Activated T-cell treated with anti-CD3 and anti-CD28 coated beads, Interleukin-2, amount 50 U/mL, for 4 hours (primary cell): ENCODE data around the gene CCNB3. TPM values are rescaled to one million over a fixed set of nuclear protein-coding genes. Genes with fewer than 3 reads are reported as not detected.
"Not testable (repeated sequence)": the region's sequence is repeated elsewhere in the genome, so short reads cannot be mapped to it uniquely, and the experiment has no call there.

Experiments used
- ATAC-seq, 2 donors: fragments of 200-7000 bp; cut with Tn5 transposase; one replicate each; pipeline ENCODE4 v1.10.0; 2021
- DNase-seq: peaks from one replicate; pipeline ENCODE4 v3.0.0-alpha.2; 2020
- H3K27me3 Mint-ChIP-seq: one replicate; pipeline ENCODE4 v1.8.0; 2021; ENCODE audit warnings: low read depth, mixed read lengths
- H3K36me3 Mint-ChIP-seq: one replicate; pipeline ENCODE4 v1.8.0; 2022; ENCODE audit warnings: mixed read lengths; ENCODE audit not compliant: insufficient read depth
- H3K4me1 Mint-ChIP-seq: one replicate; pipeline ENCODE4 v1.8.0; 2021; ENCODE audit warnings: low read depth, mixed read lengths
- H3K4me3 Mint-ChIP-seq: one replicate; pipeline ENCODE4 v1.8.0; 2021; ENCODE audit warnings: mild to moderate bottlenecking, moderate library complexity, mixed read lengths
- H3K9me3 Mint-ChIP-seq: one replicate; pipeline ENCODE4 v1.8.0; 2021; ENCODE audit warnings: mixed read lengths
- total RNA-seq, 3 donors: library from RNA; stranded (reverse); gene quantifications; one replicate each; pipeline ENCODE4 v1.2.1, GENCODE V29; 2021

CCNB3 gene
- total RNA-seq, 3 donors from 2014 or later: 0.24 to 0.49 (median 0.33) TPM

DNA sequence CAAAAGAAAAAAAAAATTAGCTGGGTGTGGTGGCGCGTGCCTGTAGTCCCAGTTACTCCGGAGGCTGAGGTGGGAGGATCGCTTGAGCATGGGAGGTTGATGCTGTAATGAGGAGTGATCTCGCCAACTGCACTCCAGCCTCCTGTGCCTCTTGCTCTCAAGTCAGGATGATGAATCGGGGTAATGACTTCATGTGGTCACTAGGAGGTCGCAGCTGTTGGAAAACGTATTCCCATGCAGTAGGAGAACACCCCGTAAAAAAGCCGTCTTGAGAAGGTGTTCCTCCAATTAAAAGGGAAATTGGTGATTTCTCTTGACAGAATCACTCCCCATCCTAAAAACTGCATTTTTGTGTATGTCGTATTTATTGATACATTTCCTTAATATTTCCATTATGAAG is 2.2 kb downstream of the CCNB3 start:
- Mint-ChIP-seq H3K9me3 (no peaks in the 10 kb centered on the region), H3K4me3 (no peak overlapping the region), H3K27me3 (no peaks in the 10 kb centered on the region), H3K4me1 (peaks cover 10% of the 10 kb centered on the region), H3K36me3 (no peaks in the 10 kb centered on the region)
- DNase-seq (no peak), ATAC-seq (no peak)

DNA sequence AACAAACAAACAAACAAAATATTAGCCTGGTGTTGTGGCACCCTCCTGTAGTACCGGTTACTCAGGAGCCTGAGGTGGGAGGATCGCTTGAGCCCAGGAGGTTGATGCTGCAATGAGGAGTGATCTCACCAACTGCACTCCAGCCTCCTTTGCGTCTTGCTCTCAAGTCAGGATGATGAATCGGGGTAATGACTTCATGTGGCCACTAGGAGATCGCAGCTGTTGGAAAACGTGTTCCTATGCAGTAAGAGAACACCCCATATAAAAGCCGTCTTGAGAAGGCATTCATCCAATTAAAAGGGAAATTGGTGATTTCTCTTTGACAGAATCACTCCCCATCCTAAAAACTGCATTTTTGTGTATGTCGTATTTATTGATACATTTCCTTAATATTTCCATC is 6.9 kb downstream of the CCNB3 start:
- no peaks in the 10 kb centered on the region for H3K4me1 Mint-ChIP-seq
- H3K27me3 Mint-ChIP-seq: no peaks in the 10 kb centered on the region
- H3K4me3 Mint-ChIP-seq: no peak overlapping the region
- no peaks in the 10 kb centered on the region for H3K36me3 Mint-ChIP-seq
- H3K9me3 Mint-ChIP-seq: no peaks in the 10 kb centered on the region
- DNase-seq (no peak), ATAC-seq (no peak)

DNA sequence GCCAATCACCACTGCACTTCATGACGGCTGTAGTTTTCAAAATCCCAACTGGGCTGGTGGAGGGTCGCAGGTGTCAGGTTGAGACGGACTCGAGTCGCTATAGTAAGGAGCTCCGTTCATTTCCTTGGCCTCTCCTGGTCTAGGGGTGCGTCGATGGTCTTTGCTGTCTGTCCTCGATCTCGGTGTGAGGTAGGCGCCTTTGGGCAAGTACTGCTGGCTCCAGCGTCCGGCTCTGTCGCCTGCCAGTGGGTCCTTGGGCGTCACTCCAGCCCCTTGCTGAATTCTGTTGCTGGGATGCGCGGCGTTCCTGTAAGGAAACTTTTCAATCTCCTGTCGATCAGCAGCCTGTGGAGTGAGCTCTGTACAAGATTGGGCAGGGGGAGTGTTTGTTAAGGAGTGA is 76.7 kb downstream of the CCNB3 start:
- Mint-ChIP-seq H3K4me1 (no peaks in the 10 kb centered on the region), H3K9me3 (no peaks in the 10 kb centered on the region), H3K36me3 (no peaks in the 10 kb centered on the region), H3K4me3 (no peak overlapping the region), H3K27me3 (no peaks in the 10 kb centered on the region)
- DNase-seq (no peak), ATAC-seq (no peak)

DNA sequence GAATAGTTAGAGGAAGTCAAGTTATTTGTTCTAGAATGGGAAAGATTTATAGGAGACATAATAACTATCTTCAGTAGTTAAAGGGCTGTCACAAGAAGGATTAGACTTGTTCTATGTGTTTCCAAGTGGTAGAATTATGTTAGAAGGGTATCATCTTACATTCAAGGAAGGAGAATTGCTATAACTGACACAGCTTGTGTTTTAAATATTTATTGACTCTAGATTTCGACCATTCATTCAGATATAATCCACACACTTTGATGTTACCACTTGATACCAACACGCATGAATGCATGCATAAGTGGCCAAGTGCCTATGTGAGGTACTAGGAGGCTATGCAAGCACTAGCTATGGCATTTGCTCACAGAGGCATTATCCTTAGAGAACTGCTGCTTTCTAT is 122.7 kb downstream of the CCNB3 start:
- Mint-ChIP-seq H3K9me3 (no peaks in the 10 kb centered on the region), H3K27me3 (no peaks in the 10 kb centered on the region), H3K4me3 (no peak overlapping the region), H3K4me1 (no peaks in the 10 kb centered on the region), H3K36me3 (no peaks in the 10 kb centered on the region)
- DNase-seq: no peak
- ATAC-seq: no peak

DNA sequence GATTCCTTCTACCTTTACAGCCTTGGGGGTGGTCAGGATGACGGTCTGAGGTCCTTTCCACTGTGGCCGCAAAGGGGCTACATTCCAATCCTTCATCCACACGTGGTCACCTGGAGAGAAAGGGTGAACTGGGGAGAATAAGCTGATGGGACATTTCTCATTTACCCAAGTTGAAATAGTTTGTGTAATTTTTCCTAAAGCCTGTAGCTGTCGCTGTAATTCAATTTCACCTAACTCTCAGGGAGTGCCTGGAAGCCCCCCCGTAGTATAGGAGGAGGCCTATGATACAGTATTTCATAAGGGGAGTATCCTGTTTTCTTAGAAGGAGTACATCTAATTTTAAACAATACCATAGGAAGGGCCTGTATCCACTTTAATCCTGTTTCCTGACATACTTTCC is 128.1 kb downstream of the CCNB3 start:
- not testable (repeated sequence) for H3K36me3 Mint-ChIP-seq, DNase-seq, H3K9me3 Mint-ChIP-seq, ATAC-seq, H3K4me1 Mint-ChIP-seq, H3K27me3 Mint-ChIP-seq, H3K4me3 Mint-ChIP-seq

DNA sequence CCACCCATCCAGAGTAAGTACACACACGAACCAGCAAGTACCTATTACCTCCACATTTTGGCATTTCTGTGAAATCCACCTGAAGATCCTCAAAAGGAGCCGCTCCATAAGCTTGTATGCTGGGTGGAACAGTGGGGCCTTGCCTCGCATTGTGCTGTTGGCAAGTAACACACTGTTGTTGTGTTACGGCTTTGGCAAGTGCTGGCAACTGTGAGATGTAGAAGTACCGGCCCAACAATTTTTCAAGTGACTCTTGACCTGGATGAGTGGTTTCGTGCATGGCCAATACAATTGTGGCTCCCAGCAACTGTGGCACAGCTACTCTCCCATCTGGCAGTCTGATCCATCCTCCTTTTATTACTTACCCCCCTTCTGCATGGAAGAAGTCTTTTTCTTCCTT is 128.7 kb downstream of the CCNB3 start:
- no peak for ATAC-seq
- no peaks in the 10 kb centered on the region for H3K4me1 Mint-ChIP-seq
- no peaks in the 10 kb centered on the region for H3K9me3 Mint-ChIP-seq
- H3K27me3 Mint-ChIP-seq: no peaks in the 10 kb centered on the region
- DNase-seq: no peak
- H3K4me3 Mint-ChIP-seq: no peak overlapping the region
- H3K36me3 Mint-ChIP-seq: no peaks in the 10 kb centered on the region

DNA sequence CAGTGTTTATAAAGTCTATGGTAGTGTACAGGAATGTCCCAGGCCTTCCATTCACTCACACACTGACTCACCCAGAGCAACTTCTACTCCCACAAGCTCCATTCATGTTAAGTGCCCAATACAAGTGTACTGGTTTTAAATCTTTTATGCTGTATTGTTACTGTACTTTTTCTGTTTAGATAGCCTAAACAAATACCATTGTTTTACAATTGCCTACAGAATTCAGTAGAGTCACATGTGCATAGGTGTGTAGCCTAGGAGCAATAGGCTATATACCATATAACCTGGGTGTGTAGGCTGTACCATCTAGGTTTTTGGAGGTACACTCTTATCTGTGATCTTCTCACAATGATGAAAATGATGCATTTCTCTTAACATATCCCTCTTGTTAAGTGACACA is 139.4 kb downstream of the CCNB3 start:
- Mint-ChIP-seq H3K9me3 (no peaks in the 10 kb centered on the region), H3K27me3 (no peaks in the 10 kb centered on the region), H3K36me3 (no peaks in the 10 kb centered on the region), H3K4me3 (no peak overlapping the region), H3K4me1 (no peaks in the 10 kb centered on the region)
- ATAC-seq: no peak
- no peak for DNase-seq

DNA sequence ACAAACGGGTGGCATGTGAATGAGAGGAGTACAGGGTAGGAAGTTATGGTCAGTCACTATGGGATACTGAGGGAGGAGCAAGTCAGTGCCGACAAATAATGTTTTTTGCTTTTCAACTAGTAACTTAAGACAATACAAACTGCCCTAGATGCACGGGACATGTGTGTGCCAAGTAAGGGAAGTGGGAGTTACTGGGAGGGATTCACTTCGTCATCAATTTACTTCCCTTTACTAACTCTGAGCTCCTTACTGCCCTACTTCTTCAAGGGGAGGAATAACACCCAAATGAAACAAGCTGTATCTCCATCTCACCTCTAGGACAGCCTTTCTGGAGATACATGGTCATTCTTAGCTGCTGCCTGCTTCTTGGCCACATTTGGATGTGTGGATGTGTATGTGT is 168.4 kb downstream of the CCNB3 start:
- H3K4me1 Mint-ChIP-seq: no peaks in the 10 kb centered on the region
- no peaks in the 10 kb centered on the region for H3K36me3 Mint-ChIP-seq
- H3K27me3 Mint-ChIP-seq: no peaks in the 10 kb centered on the region
- no peaks in the 10 kb centered on the region for H3K9me3 Mint-ChIP-seq
- ATAC-seq: no peak
- DNase-seq: no peak
- no peak overlapping the region for H3K4me3 Mint-ChIP-seq

DNA sequence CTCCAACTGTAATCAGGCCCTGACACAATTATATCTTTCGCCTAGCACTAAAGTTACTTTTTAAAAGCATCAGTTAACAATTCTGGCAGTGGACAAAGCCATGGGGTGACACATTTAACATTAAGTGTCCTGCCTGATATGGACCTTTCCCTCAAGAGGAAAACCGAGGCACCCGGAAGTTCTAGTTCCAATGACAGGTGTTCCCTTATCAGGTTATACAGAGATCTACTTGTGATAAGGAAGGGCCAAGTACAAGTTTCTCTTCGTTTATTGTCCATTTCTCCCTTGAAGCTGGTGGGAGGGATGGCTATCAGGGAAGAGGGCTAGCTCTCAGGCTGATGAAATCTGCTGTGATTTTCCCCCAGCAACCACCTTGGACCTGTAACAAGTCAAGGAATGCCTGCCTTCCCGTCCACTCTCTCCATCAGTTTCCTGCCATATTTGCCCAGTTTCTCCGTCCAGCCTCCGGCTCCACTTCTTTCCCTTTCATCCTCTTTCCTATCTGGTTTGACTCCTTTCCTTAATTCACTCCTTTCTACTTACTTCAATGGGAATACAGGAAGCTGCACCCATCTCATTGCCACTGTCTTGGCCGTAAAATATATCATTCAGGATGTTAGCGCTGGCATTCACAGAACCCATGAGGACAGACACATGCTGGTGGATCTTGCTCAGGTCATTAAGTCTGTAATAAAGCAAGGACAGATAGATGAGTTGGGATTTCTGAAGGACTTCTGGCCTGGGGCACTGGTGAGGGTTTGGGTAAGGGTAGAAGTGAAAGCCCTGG is 171.1 kb downstream of the CCNB3 start:
- no peak overlapping the region for H3K4me3 Mint-ChIP-seq
- H3K27me3 Mint-ChIP-seq: no peaks in the 10 kb centered on the region

DNA sequence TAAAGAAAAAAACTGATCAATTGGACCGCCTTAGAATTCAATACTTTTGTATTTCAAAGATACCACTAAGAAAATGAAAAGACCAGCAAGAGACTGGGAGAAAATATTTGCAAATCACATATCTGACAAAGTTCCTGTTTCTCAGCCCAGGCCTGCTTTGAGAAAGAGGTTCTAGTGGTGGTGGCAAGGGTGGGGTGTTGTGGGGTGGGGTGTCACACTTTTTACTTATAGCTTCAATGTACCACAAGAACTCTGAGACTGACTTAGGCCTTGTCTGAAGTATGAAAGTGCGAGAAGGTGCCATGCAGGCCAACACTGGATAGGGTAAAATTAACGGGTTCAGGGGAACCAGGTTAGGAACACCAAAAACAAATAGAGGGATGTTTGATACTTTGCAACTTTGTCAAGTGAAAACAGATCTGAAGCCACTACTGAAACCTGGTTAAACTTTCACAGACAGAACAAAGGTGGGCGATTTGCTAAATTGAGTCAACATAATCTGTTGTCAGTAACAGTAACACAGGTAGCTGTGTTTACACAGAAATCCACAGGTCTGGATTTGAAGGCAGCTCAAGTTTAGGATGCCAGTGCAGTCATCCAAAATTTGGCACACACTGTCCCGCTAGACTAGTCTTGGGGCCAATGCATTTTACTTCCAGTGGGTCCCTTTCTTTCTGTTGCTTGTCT is 177.3 kb downstream of the CCNB3 start:
- Mint-ChIP-seq H3K9me3 (no peaks in the 10 kb centered on the region), H3K4me1 (no peaks in the 10 kb centered on the region), H3K4me3 (no peak overlapping the region), H3K36me3 (no peaks in the 10 kb centered on the region), H3K27me3 (no peaks in the 10 kb centered on the region)
- ATAC-seq: no peak
- no peak for DNase-seq

More for the DNA sequence above, 171.1 kb downstream of the CCNB3 start:
- no peaks in the 10 kb centered on the region for H3K4me1 Mint-ChIP-seq
- no peaks in the 10 kb centered on the region for H3K9me3 Mint-ChIP-seq
- no peak for DNase-seq
- H3K36me3 Mint-ChIP-seq: no peaks in the 10 kb centered on the region
- ATAC-seq: no peak

DNA sequence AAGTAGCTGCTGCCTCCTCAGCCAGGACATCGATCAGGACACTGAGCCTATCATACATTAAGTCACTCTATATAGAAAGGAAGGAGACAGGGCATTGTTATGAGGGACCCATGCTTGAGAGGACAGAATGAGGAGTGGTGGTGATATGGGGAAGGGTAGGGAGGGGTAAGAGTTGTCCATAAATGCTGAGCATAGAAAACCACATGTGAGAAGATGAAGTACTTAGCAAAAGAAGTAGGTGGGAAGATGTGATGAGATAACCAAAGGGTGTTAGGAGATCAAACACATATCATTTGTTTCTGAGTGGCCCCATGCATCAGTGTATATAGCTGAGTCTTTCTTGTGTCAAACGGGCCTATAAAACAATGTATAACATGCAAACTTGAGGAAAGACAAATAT is 182.0 kb downstream of the CCNB3 start:
- H3K36me3 Mint-ChIP-seq: no peaks in the 10 kb centered on the region
- H3K4me3 Mint-ChIP-seq: no peak overlapping the region
- no peaks in the 10 kb centered on the region for H3K9me3 Mint-ChIP-seq
- no peak for DNase-seq
- no peaks in the 10 kb centered on the region for H3K27me3 Mint-ChIP-seq
- no peak for ATAC-seq
- H3K4me1 Mint-ChIP-seq: no peaks in the 10 kb centered on the region

DNA sequence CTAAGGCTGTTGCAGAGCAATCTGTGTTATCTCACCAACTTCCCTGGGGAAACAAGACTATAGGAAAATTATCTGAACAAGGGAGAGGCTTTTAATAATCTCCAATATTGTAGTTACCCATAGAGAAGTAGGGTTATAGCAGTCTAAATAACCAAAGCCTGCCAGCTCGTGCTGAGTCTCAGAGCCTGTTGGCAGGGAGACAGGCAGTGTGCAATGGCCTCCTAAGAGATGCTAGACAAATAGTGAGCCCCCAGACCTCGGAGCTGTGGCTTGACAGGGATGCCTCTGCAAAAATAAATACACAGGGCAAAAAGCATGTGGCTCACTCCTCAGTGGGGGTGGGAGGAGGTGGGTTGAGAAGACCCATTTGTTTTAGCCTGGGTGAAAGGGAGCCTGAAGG is 189.3 kb downstream of the CCNB3 start:
- H3K27me3 Mint-ChIP-seq: peaks cover 9% of the 10 kb centered on the region
- H3K9me3 Mint-ChIP-seq: no peaks in the 10 kb centered on the region
- no peaks in the 10 kb centered on the region for H3K4me1 Mint-ChIP-seq
- ATAC-seq: no peak
- H3K4me3 Mint-ChIP-seq: no peak overlapping the region
- no peaks in the 10 kb centered on the region for H3K36me3 Mint-ChIP-seq
- no peak for DNase-seq

Other genes with a start within 250 kb of the CCNB3 start
- not detected for gene AKAP4, start 3.8 kb upstream of the CCNB3 start, total RNA-seq